OCI-LY3 (cell line): ENCODE data around the gene AOC1.

Source experiments
- H2AFZ ChIP-seq: fragments of 200-600, 300-600 bp; shearing (Covaris generic); 2 replicates; pipeline ENCODE4 v1.6.0; 2014; ENCODE audit warnings: antibody characterized with exemption, low read depth, low read length
- H3K27ac ChIP-seq: fragments of 200-600, 300-600 bp; sonication (generic); 2 replicates; pipeline ENCODE4 v1.5.1; 2014; ENCODE audit warnings: mild to moderate bottlenecking, low read length, moderate library complexity, mixed read lengths
- H3K27me3 ChIP-seq: fragments of 200-600, 300-600 bp; sonication (generic); 2 replicates; pipeline ENCODE4 v1.6.1; 2014; ENCODE audit warnings: low read depth, low read length, mixed read lengths
- H3K36me3 ChIP-seq: fragments of 200-600, 300-600 bp; sonication (generic); replicated peaks from 2 replicates; pipeline ENCODE3; 2014; ENCODE audit warnings: low read depth, low read length, mixed read lengths
- H3K4me1 ChIP-seq: fragments of 300-600, 200-600 bp; sonication (generic); 2 replicates; pipeline ENCODE4 v1.6.1; 2014; ENCODE audit warnings: low read length, mixed read lengths
- H3K4me2 ChIP-seq: fragments of 200-600, 300-600 bp; sonication (generic); 2 replicates; pipeline ENCODE4 v1.6.1; 2014; ENCODE audit warnings: low read length, mixed read lengths
- H3K4me3 ChIP-seq: fragments of 300-600, 200-600 bp; sonication (generic); 2 replicates; pipeline ENCODE4 v1.5.1; 2014; ENCODE audit warnings: antibody characterized with exemption, mild to moderate bottlenecking, low read length, moderate library complexity
- H3K79me2 ChIP-seq: fragments of 300-600, 200-600 bp; shearing (Covaris generic); 2 replicates; pipeline ENCODE4 v1.6.1; 2014; ENCODE audit warnings: mild to moderate bottlenecking, low read length, mixed read lengths
- H3K9ac ChIP-seq: fragments of 300-600, 200-600 bp; shearing (Covaris generic); 2 replicates; pipeline ENCODE4 v1.6.0; 2014; ENCODE audit warnings: mild to moderate bottlenecking, low read length, moderate library complexity
- H3K9me3 ChIP-seq: fragments of 200-600, 300-600 bp; shearing (Covaris generic); 2 replicates; pipeline ENCODE4 v1.6.1; 2014; ENCODE audit warnings: low read length, mixed read lengths; ENCODE audit not compliant: insufficient read depth
- H4K20me1 ChIP-seq: fragments of 200-600, 300-600 bp; sonication (generic); 2 replicates; pipeline ENCODE4 v1.6.1; 2016; ENCODE audit warnings: low read length, mixed read lengths; ENCODE audit not compliant: insufficient read depth
- EZH2phosphoT487 ChIP-seq: fragments of 200-600 bp; shearing (Covaris generic); IDR thresholded peaks from 2 replicates; pipeline ENCODE4 v1.6.1; 2018; ENCODE audit warnings: antibody characterized with exemption, mixed run types, low read depth
- TF ChIP-seq, protein P1 (sequence below): fragments of 200-600, 300-600 bp; sonication (generic); IDR thresholded peaks from 2 replicates; pipeline ENCODE4 v1.5.1; 2014; ENCODE audit warnings: antibody characterized with exemption, low read length, low read depth

AOC1 gene

DNA sequence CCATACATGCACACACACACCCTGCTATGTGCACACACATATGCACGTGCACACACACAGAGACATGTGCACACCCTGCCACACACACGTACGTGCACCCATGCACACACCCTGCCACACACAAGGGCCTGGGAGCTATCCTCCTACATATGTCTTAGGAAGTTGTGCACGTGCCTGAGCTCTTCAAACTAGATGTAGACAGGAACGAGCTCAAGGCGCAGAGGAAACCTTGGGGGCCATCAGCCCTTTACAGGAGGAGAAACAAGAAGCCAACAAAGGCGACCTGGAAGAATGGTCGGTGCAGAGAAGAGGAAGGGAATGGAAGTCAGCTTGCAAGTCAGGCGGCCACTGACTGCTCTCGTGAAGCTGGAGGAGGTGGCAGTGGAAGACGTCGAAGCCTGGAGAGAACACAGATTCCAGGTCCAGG is 58.7 kb downstream of the AOC1 start:
- H3K36me3 ChIP-seq: no peaks in the 10 kb centered on the region
- H2AFZ ChIP-seq: no peak overlapping the region
- no peak overlapping the region for H3K4me2 ChIP-seq
- no peaks in the 10 kb centered on the region for H3K4me1 ChIP-seq
- H3K4me3 ChIP-seq: no peak overlapping the region
- no peaks in the 10 kb centered on the region for H3K79me2 ChIP-seq
- no peak overlapping the region for H3K9ac ChIP-seq
- H3K27ac ChIP-seq: no peak overlapping the region
- peaks cover 37% of the 10 kb centered on the region for H3K27me3 ChIP-seq
- H4K20me1 ChIP-seq: no peaks in the 10 kb centered on the region
- H3K9me3 ChIP-seq: no peaks in the 10 kb centered on the region
- TF ChIP-seq EZH2phosphoT487: no peak
- TF ChIP-seq, protein P1, sequence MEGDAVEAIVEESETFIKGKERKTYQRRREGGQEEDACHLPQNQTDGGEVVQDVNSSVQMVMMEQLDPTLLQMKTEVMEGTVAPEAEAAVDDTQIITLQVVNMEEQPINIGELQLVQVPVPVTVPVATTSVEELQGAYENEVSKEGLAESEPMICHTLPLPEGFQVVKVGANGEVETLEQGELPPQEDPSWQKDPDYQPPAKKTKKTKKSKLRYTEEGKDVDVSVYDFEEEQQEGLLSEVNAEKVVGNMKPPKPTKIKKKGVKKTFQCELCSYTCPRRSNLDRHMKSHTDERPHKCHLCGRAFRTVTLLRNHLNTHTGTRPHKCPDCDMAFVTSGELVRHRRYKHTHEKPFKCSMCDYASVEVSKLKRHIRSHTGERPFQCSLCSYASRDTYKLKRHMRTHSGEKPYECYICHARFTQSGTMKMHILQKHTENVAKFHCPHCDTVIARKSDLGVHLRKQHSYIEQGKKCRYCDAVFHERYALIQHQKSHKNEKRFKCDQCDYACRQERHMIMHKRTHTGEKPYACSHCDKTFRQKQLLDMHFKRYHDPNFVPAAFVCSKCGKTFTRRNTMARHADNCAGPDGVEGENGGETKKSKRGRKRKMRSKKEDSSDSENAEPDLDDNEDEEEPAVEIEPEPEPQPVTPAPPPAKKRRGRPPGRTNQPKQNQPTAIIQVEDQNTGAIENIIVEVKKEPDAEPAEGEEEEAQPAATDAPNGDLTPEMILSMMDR: no peak
